Endothelial cell of umbilical vein (primary cell): Measurements from ENCODE around the gene SLAMF8.

Experiments used
- CTCF ChIP-seq, 2 donors: IDR thresholded peaks; 1 replicate in 1 of 2; 2 replicates in 1 of 2; pipeline ENCODE4 v1.5.1; 2011; ENCODE audit warnings: low read length in 2 of 2, mild to moderate bottlenecking in 2 of 2, moderate library complexity in 2 of 2, control low read depth in 1 of 2, inconsistent platforms in 1 of 2, low read depth in 1 of 2; ENCODE audit not compliant: insufficient read depth in 1 of 2; ENCODE audit errors: extremely low read depth in 1 of 2
- POLR2A ChIP-seq: IDR thresholded peaks from 2 replicates; pipeline ENCODE4 v1.6.1; 2012; ENCODE audit warnings: low read depth, mild to moderate bottlenecking, control low read depth, low read length

- TF ChIP-seq CTCF (IDR thresholded peaks at IDR 0.05; ENCODE audit: extremely low read depth in 1 of 2, insufficient read depth in 1 of 2, low read depth in 1 of 2, low read length in 2 of 2) (no peak), POLR2A (no peak)
Observed at GRCh38 chr1:159853417-159854115, 26.9 kb downstream of the SLAMF8 start.
